Heart right ventricle (tissue), 16 donors: Measurements from ENCODE around the gene GGACT. TPM values are rescaled to one million over a fixed set of nuclear protein-coding genes. Genes with fewer than 3 reads are reported as not detected.

Experiments
- ATAC-seq, 8 donors: fragments of 200-7000 bp; cut with Tn5 transposase; one replicate each; pipeline ENCODE4 v1.9.1; 2020; ENCODE audit warnings: mild to moderate bottlenecking in 8 of 8, moderate library complexity in 8 of 8, moderate number of reproducible peaks in 1 of 8
- DNase-seq, 2 donors: peaks; one replicate each; pipeline ENCODE4 v3.0.0-alpha.2; 2020
- H3K27ac ChIP-seq, 10 donors: fragments of 200-600 bp; sonication (generic) in 2 of 10; one replicate each; pipeline versions ENCODE4 v1.5.0 to v1.8.0; 2020 to 2022; ENCODE audit warnings: mild to moderate bottlenecking in 3 of 10
- H3K27me3 ChIP-seq, 7 donors: fragments of 200-600 bp; one replicate each; pipeline ENCODE4 v1.8.0; 2021 to 2022; ENCODE audit warnings: mild to moderate bottlenecking in 2 of 7
- H3K36me3 ChIP-seq, 9 donors: fragments of 200-600 bp; sonication (generic) in 1 of 9; one replicate each; pipeline versions ENCODE4 v1.5.0 to v1.8.0; 2020 to 2022; ENCODE audit warnings: mild to moderate bottlenecking in 2 of 9
- H3K4me1 ChIP-seq, 9 donors: fragments of 200-600 bp; sonication (generic) in 1 of 9; one replicate each; pipeline versions ENCODE4 v1.5.0 to v1.8.0; 2020 to 2022; ENCODE audit warnings: mild to moderate bottlenecking in 4 of 9
- H3K4me3 ChIP-seq, 10 donors: fragments of 200-600 bp; sonication (generic) in 2 of 10; one replicate each; pipeline versions ENCODE4 v1.5.0 to v1.8.0; 2020 to 2022; ENCODE audit warnings: mild to moderate bottlenecking in 7 of 10, moderate library complexity in 2 of 10
- H3K9me3 ChIP-seq, 11 donors: fragments of 200-600 bp in 10 of 11; sonication (generic) in 2 of 11; one replicate each; pipeline versions ENCODE4 v1.5.0 to v1.8.0; 2013 to 2022; ENCODE audit warnings: mild to moderate bottlenecking in 2 of 11, control low read depth in 1 of 11, moderate library complexity in 1 of 11
- WGBS, 2 donors: extraction: QIAGEN DNeasy Blood & Tissue Kit; methylation state at CpG; one replicate each; pipeline ENCODE4 v1.1.7; 2013; ENCODE audit warnings: inconsistent platforms in 1 of 2; 5-methylcytosine and 5-hydroxymethylcytosine counted together
- intact Hi-C, 10 donors: fragments of 100-400 bp; cut with DNase I; formaldehyde crosslinking; loops; one replicate each; pipeline versions ENCODE4 v1.11.1 to v1.14.2; 2022
- polyA plus RNA-seq, 2 donors: library from polyadenylated mRNA; stranded (reverse); fragments of 200-250 nt; gene quantifications; one replicate each; pipeline ENCODE4 v1.2.3, GENCODE V29; 2013
- total RNA-seq, 10 donors: library from RNA; stranded (reverse); fragmentation: NEBNext Ultra II Directional in 3 of 10; extraction: Animal tissue kit (Norgen Biotek cat#: 25700) in 3 of 10; gene quantifications; one replicate each; pipeline versions ENCODE4 v1.2.1 to v1.2.4, GENCODE V29; 2021 to 2023
- TF ChIP-seq, protein P1 (sequence below), 9 donors: fragments of 200-600 bp; sonication (generic) in 2 of 9; IDR thresholded peaks; one replicate each; pipeline versions ENCODE4 v1.5.0 to v1.8.0; 2021 to 2022; ENCODE audit warnings: antibody characterized with exemption in 9 of 9, mild to moderate bottlenecking in 5 of 9, moderate library complexity in 1 of 9
- donor health status: Arrhythmogenic right ventricular cardiomyopathy.
- donor health status: ischemic (EF 13 %, LVEDD 7.1; RV severe dilation, severe dysfunction).
- donor health status: healthy with polysubstance abuse.
- donor health status: DM: no; HTN: yes; CAD: no.
- donor health status: DM: no; HTN: no; CAD: no.
- donor health status: ischemic (EF 25% LVEDD 6.9; RV normal size, moderate dysfunction).
- donor health status: ischemic (EF 25% LVEDD 5.7; RV mildly dilated, moderate dysfunction).
- donor health status: healthy.
- donor health status: DM: yes; HTN: yes; CAD: no.
- donor health status: Ischemic cardiomyopathy.
- donor health status: ischemic (EF 35%, LVEDD 5.7; RV mildly dilated, moderate dysfunction).
- donor health status: nonischemic (EF 11% LVEDD 7.7; RV severe dilation, severe dysfunction).
- donor health status: DM: yes; HTN: yes; CAD: no.
- donor health status: PGD.
- donor health status: ischemic (EF 29% LVEDD 5.4; RV normal size, mild dysfunction).
- donor health status: nonischemic (EF 23%, LVEDD 6.1; RV moderate dilation, normal function).

Gene GGACT
- total and polyA plus RNA-seq, 12 donors, result 0.51 to 3.5 (median 1.6) TPM

DNA sequence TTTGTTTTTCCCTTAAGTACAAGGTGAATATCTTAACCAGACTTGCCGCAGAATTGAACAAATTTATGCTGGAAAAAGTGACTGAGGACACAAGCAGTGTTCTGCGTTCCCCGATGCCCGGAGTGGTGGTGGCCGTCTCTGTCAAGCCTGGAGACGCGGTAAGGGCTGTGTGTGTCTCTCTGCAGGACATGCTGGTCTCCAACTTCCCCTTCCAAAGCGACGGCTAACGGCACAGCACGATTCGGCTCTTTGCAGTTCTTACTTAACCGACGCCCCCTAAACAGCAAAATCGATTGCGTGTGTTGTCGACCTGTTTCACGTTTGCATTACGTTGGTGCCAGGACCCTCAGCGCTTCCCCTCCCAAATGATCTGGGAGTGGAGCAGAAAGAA, 73.2 kb downstream of the GGACT start:
- Histone ChIP-seq H3K4me1 (peaks cover 0 to 21% (median 7%) of the 10 kb centered on the region in 9 donors), H3K9me3 (no peaks in the 10 kb centered on the region), H3K4me3 (no peak overlapping the region), H3K36me3 (peaks cover 0 to 11% (median 0%) of the 10 kb centered on the region in 9 donors), H3K27ac (no peak overlapping the region), H3K27me3 (no peaks in the 10 kb centered on the region)
- TF ChIP-seq, protein P1, sequence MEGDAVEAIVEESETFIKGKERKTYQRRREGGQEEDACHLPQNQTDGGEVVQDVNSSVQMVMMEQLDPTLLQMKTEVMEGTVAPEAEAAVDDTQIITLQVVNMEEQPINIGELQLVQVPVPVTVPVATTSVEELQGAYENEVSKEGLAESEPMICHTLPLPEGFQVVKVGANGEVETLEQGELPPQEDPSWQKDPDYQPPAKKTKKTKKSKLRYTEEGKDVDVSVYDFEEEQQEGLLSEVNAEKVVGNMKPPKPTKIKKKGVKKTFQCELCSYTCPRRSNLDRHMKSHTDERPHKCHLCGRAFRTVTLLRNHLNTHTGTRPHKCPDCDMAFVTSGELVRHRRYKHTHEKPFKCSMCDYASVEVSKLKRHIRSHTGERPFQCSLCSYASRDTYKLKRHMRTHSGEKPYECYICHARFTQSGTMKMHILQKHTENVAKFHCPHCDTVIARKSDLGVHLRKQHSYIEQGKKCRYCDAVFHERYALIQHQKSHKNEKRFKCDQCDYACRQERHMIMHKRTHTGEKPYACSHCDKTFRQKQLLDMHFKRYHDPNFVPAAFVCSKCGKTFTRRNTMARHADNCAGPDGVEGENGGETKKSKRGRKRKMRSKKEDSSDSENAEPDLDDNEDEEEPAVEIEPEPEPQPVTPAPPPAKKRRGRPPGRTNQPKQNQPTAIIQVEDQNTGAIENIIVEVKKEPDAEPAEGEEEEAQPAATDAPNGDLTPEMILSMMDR (IDR thresholded peaks at IDR 0.05), result no peak
- intact Hi-C loops, result loop anchor here (1.0 to 10.0 kb wide), 8 partner anchors 281 to 861 kb away; no protein-coding TSS in a partner anchor
- WGBS, 2 donors, result 78 to 79% methylated on average over 20 of the region's 20 CpGs
- DNase-seq, result no peak
- no peak for ATAC-seq

DNA sequence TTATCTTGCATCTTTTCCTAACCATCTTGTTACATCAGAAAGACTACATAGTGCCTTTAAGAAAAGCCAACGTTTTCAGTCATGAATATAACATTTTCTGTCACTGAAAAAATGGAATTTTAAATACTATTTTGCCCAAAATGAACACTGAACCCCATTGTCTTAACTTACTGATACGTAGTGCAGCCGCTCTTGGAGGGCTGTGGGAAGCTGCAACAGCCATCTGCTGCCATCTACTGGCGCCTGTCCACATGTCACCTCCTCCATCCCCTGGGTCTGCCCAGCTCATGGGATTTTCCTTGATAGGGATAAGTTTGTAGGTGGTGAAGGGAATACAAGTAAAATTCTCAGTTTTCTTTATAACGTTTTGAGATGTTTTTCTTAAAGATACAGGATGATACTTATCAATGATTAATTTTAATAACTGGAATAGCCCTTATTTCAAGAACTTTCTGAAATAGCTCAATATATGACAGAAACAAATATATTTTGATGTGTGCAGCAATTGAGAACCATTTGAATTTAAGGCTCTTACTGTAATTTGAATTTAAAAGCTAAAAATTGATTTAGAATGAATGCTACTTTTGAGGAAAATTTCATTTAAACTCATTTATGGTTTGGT, 73.7 kb downstream of the GGACT start:
- DNase-seq, result peak; percentile 74 to 76
- WGBS, 2 donors, result 2% methylated on average over 5 of the region's 5 CpGs
- Histone ChIP-seq H3K27ac (no peak overlapping the region), H3K4me3 (no peak overlapping the region), H3K27me3 (no peaks in the 10 kb centered on the region), H3K9me3 (no peaks in the 10 kb centered on the region), H3K36me3 (peaks cover 0 to 11% (median 0%) of the 10 kb centered on the region in 9 donors), H3K4me1 (peaks cover 0 to 25% (median 7%) of the 10 kb centered on the region in 9 donors)
- intact Hi-C loops, result loop anchor here (1.0 to 10.0 kb wide), 12 partner anchors 280 to 863 kb away; no protein-coding TSS in a partner anchor
- peak; percentile 87 to 96 (median 91) for ATAC-seq
- TF ChIP-seq, protein P1 (IDR thresholded peaks at IDR 0.05), result peak; percentile 86 to 99 (median 96)

DNA sequence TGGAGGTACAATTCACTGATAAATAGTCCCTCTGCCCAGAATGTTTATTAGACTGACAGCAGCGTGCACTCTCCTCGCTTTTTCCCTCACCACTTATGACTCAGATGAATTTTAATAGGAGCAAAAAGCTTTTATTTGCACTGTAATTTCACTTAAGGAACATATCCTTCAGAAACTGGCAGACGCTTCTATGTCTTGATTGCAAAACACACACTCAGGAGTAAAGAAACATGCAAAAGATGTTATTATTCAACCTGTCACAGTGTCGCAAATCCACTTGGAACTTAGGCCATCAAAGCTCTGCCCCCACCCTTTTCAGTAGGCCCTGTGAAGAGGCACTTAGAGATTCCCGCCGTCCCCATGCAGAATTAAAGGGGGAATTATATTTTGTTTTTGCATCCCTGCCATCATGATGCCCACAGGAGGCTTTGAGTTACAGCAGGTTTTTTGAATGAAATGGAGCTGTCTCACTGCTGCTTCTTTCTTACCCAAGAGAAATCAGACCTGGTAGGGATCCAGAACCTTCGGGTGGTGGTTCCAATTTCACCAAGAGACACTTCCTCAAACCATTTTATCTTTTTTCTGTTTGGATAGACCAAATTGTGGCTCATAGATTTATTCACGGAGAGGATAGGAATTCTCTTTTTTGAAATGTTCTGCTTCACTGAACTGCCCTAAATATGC, 74.5 kb downstream of the GGACT start:
- TF ChIP-seq, protein P1 (IDR thresholded peaks at IDR 0.05), result no peak
- no peaks in the 10 kb centered on the region for H3K9me3 ChIP-seq
- H3K36me3 ChIP-seq, result peaks cover 0 to 11% (median 0%) of the 10 kb centered on the region in 9 donors
- WGBS, 2 donors, result 70 to 79% methylated on average over 8 of the region's 8 CpGs
- no peak overlapping the region for H3K4me3 ChIP-seq
- ATAC-seq (peak in 3 of 8 donors; percentile 24 to 50 (median 31)), DNase-seq (no peak)
- no peaks in the 10 kb centered on the region for H3K27me3 ChIP-seq
- H3K27ac ChIP-seq, result peak overlapping the region in 1 of 10 donors; percentile 37
- peaks cover 0 to 25% (median 7%) of the 10 kb centered on the region in 9 donors for H3K4me1 ChIP-seq
- intact Hi-C loops, result loop anchor here (1.0 to 10.0 kb wide), 10 partner anchors 279 to 862 kb away; no protein-coding TSS in a partner anchor

DNA sequence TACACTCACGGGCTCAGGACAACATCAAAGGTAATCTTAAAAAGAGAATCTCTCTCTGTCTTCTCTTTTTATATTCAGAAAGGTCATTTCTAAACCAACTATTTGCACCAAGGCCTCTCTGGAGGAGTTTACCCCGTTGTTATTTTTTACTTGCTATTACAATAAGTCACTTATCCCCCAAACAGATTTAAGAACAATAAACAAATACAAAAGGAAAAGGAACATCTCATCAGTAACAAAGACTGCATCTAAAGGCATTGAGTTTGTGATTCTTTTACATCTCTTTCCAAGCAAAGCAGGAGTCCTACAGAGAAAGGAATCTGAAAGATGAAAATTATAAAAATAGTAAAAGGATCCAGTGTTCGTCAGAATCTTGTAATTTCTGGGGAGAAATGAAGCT, 75.4 kb downstream of the GGACT start:
- 84 to 86% methylated on average over 3 of the region's 3 CpGs for WGBS, 2 donors
- no peak for ATAC-seq
- intact Hi-C loops, result loop anchor here in 7 of 10 donors (5.0 to 10.0 kb wide), 7 partner anchors 278 to 861 kb away; no protein-coding TSS in a partner anchor
- H3K4me1 ChIP-seq, result peaks cover 0 to 25% (median 7%) of the 10 kb centered on the region in 9 donors
- TF ChIP-seq, protein P1 (IDR thresholded peaks at IDR 0.05), result no peak
- no peaks in the 10 kb centered on the region for H3K27me3 ChIP-seq
- H3K4me3 ChIP-seq, result no peak overlapping the region
- no peak for DNase-seq
- H3K36me3 ChIP-seq, result peaks cover 0 to 11% (median 0%) of the 10 kb centered on the region in 9 donors
- H3K9me3 ChIP-seq, result no peaks in the 10 kb centered on the region
- no peak overlapping the region for H3K27ac ChIP-seq
